Erythroblast (primary cell): ENCODE data around the gene BET1.

Source experiments
- GATA1 ChIP-seq: IDR thresholded peaks from 2 replicates; pipeline ENCODE4 v1.6.1; 2011; ENCODE audit warnings: low read depth, mild to moderate bottlenecking, control low read depth, low read length, moderate library complexity
- POLR2A ChIP-seq: IDR thresholded peaks from 2 replicates; pipeline ENCODE4 v1.6.1; 2011; ENCODE audit warnings: mild to moderate bottlenecking, low read length

- TF ChIP-seq POLR2A (no peak), GATA1 (no peak)
Observed at GRCh38 chr7:94049615-94050014, 45.5 kb upstream of the BET1 start.
